SH-SY5Y (cell line): ENCODE results near the gene CCDC47.

Experiments used
- GATA2 ChIP-seq: IDR thresholded peaks from 2 replicates; pipeline ENCODE4 v1.6.1; 2011; ENCODE audit warnings: mild to moderate bottlenecking, low read depth, low read length
- GATA3 ChIP-seq: IDR thresholded peaks from 2 replicates; pipeline ENCODE4 v1.6.1; 2011; ENCODE audit warnings: low read depth, mild to moderate bottlenecking, low read length, moderate library complexity

DNA sequence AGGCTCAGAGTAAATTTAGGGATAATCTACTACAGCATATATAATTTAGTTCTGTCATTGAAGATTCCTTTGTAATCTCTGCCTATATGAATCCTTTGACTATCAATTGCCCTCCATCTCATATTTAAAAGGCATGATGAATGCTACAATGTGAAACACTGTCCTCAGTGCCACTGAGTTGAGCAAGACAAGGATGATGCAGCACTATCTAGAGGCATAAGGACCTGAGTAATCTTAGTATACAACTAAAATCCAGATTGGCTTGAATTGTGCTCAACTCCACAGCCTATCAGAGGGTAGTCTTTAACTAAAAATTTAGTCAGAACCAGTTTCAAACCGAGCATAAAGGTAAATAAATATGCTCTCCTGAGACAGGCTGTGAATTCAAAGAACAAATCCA is 20.2 kb downstream of the CCDC47 start:
- TF ChIP-seq GATA2 (no peak), GATA3 (no peak)
